ENCODE data around the gene ADAM17.

DNA sequence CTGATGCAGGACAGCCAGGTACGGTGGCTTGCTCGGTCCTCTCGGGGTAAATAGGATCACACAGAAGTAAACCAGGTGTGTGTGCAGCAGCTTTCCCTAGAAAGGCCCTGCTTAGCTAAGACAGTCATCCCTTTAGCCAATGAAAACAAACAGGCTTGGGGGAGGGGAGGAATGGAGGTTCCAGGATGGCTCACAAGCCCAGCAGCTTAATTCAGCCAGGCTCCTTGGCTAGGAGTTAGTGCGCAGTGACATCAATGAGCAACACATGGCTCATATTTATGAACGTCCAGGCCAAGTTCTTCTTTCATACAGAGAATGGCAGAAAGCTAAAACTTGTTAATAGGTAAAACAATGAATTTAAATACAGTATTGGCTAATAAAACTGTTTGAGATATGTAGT lies 71.1 kb downstream of the ADAM17 start:
- TF ChIP-seq POLR2A (IDR thresholded peaks at IDR 0.05) (no peak), EP300 (IDR thresholded peaks at IDR 0.05) (no peak)
- TF ChIP-seq, protein P1, sequence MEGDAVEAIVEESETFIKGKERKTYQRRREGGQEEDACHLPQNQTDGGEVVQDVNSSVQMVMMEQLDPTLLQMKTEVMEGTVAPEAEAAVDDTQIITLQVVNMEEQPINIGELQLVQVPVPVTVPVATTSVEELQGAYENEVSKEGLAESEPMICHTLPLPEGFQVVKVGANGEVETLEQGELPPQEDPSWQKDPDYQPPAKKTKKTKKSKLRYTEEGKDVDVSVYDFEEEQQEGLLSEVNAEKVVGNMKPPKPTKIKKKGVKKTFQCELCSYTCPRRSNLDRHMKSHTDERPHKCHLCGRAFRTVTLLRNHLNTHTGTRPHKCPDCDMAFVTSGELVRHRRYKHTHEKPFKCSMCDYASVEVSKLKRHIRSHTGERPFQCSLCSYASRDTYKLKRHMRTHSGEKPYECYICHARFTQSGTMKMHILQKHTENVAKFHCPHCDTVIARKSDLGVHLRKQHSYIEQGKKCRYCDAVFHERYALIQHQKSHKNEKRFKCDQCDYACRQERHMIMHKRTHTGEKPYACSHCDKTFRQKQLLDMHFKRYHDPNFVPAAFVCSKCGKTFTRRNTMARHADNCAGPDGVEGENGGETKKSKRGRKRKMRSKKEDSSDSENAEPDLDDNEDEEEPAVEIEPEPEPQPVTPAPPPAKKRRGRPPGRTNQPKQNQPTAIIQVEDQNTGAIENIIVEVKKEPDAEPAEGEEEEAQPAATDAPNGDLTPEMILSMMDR (IDR thresholded peaks at IDR 0.05) = no peak
